Neural progenitor cell (in vitro differentiated cells): Measurements from ENCODE around the gene RNF114. TPM values are rescaled to one million over a fixed set of nuclear protein-coding genes. Genes with fewer than 3 reads are reported as not detected.
"Not testable (repeated sequence)": the region's sequence is repeated elsewhere in the genome, so short reads cannot be mapped to it uniquely, and the experiment has no call there.

Source experiments
- DNase-seq: peaks from one replicate; pipeline ENCODE4 v3.0.0-alpha.2; 2016; ENCODE audit warnings: low spot score
- H2AFZ ChIP-seq: fragments of 200-600 bp; sonication (generic); replicated peaks from 2 replicates; pipeline ENCODE4 v1.6.1; 2016; ENCODE audit warnings: antibody characterized with exemption
- H3F3A ChIP-seq: fragments of 200-600 bp; sonication (generic); 2 replicates; pipeline ENCODE4 v1.6.1; 2016; ENCODE audit warnings: antibody characterized with exemption, low read depth
- H3K27ac ChIP-seq: fragments of 200-600 bp; sonication (generic); 2 replicates; pipeline ENCODE4 v1.5.1; 2016; ENCODE audit warnings: mild to moderate bottlenecking
- H3K27me3 ChIP-seq: fragments of 200-600 bp; sonication (generic); 2 replicates; pipeline ENCODE4 v1.6.1; 2016; ENCODE audit warnings: mild to moderate bottlenecking, moderate library complexity
- H3K36me3 ChIP-seq: fragments of 200-600 bp; sonication (generic); 2 replicates; pipeline ENCODE4 v1.5.1; 2016
- H3K4me1 ChIP-seq: fragments of 200-600 bp; sonication (generic); 2 replicates; pipeline ENCODE4 v1.6.1; 2016; ENCODE audit warnings: mixed run types
- H3K4me2 ChIP-seq: fragments of 200-600 bp; sonication (generic); 2 replicates; pipeline ENCODE4 v1.6.1; 2016
- H3K4me3 ChIP-seq: fragments of 200-600 bp; sonication (generic); 2 replicates; pipeline ENCODE4 v1.5.1; 2016
- H3K79me2 ChIP-seq: fragments of 200-600 bp; sonication (generic); 2 replicates; pipeline ENCODE4 v1.6.1; 2016; ENCODE audit warnings: low read depth
- H3K9ac ChIP-seq: fragments of 200-600 bp; sonication (generic); 2 replicates; pipeline ENCODE4 v1.6.1; 2016
- H3K9me3 ChIP-seq: fragments of 200-600 bp; sonication (generic); 2 replicates; pipeline ENCODE4 v1.5.1; 2016; ENCODE audit warnings: low read depth
- H4K20me1 ChIP-seq: fragments of 200-600 bp; sonication (generic); 2 replicates; pipeline ENCODE4 v1.6.1; 2016; ENCODE audit warnings: low read depth
- H3K27ac Mint-ChIP-seq: 3 replicates; pipeline ENCODE4 v1.8.0; 2021; ENCODE audit warnings: mixed read lengths
- H3K27me3 Mint-ChIP-seq: 2 replicates; pipeline ENCODE4 v1.8.0; 2022; ENCODE audit warnings: low read depth, mild to moderate bottlenecking, inconsistent platforms, moderate library complexity, mixed read lengths; ENCODE audit not compliant: insufficient read depth
- H3K36me3 Mint-ChIP-seq: 3 replicates; pipeline ENCODE4 v1.8.0; 2021; ENCODE audit warnings: mixed read lengths
- H3K4me1 Mint-ChIP-seq: 3 replicates; pipeline ENCODE4 v1.8.0; 2021; ENCODE audit warnings: mixed read lengths
- H3K4me3 Mint-ChIP-seq: 3 replicates; pipeline ENCODE4 v1.8.0; 2021; ENCODE audit warnings: mild to moderate bottlenecking, moderate library complexity, mixed read lengths
- H3K9me3 Mint-ChIP-seq: 3 replicates; pipeline ENCODE4 v1.8.0; 2020; ENCODE audit warnings: mixed read lengths
- CTCF ChIP-seq: fragments of 200-600 bp; sonication (generic); IDR thresholded peaks from 2 replicates; pipeline ENCODE4 v1.5.1; 2017; ENCODE audit warnings: antibody characterized with exemption, mild to moderate bottlenecking
- EZH2 ChIP-seq: fragments of 200-600 bp; sonication (generic); IDR thresholded peaks from 2 replicates; pipeline ENCODE4 v1.6.1; 2017; ENCODE audit warnings: antibody characterized with exemption, mild to moderate bottlenecking, moderate library complexity
- EZH2phosphoT487 ChIP-seq: fragments of 200-600 bp; sonication (generic); IDR thresholded peaks from 2 replicates; pipeline ENCODE4 v1.6.1; 2017; ENCODE audit warnings: antibody characterized with exemption
- small RNA-seq: library from RNA; depleted of rRNA; stranded (forward); fragments of <200 nt; gene quantifications from one replicate; pipeline ENCODE3, GENCODE V24; 2015
- total RNA-seq: library from RNA; depleted of rRNA; stranded (reverse); fragments of >200 nt; gene quantifications from 2 replicates; pipeline ENCODE4 v1.2.3, GENCODE V29; 2015; ENCODE audit warnings: low replicate concordance

Gene RNF114
- total RNA-seq, 1 donor from 2014 or later, result 41.3 TPM

GRCh38 chr20:49999329-49999728, 63.1 kb downstream of the RNF114 start:
- Mint-ChIP-seq H3K4me3 (no peak overlapping the region), H3K4me1 (peaks cover 6% of the 10 kb centered on the region), H3K27me3 (peaks cover 4% of the 10 kb centered on the region), H3K9me3 (peaks cover 3% of the 10 kb centered on the region), H3K36me3 (no peaks in the 10 kb centered on the region), H3K27ac (no peak overlapping the region)
- H3K36me3 ChIP-seq, result no peaks in the 10 kb centered on the region
- H3K9me3 ChIP-seq, result no peaks in the 10 kb centered on the region
- H3K4me1 ChIP-seq, result no peaks in the 10 kb centered on the region
- DNase-seq, result no peak
- H3K4me2 ChIP-seq, result no peak overlapping the region
- H2AFZ ChIP-seq, result no peak overlapping the region
- no peaks in the 10 kb centered on the region for H3K27me3 ChIP-seq
- no peak for TF ChIP-seq EZH2phosphoT487
- no peak for TF ChIP-seq EZH2
- no peak for TF ChIP-seq CTCF
- no peaks in the 10 kb centered on the region for H3K79me2 ChIP-seq
- H3K9ac ChIP-seq, result no peak overlapping the region
- H3K27ac ChIP-seq, result no peak overlapping the region
- H3K4me3 ChIP-seq, result no peak overlapping the region
- no peaks in the 10 kb centered on the region for H4K20me1 ChIP-seq
- no peaks in the 10 kb centered on the region for H3F3A ChIP-seq

GRCh38 chr20:50000548-50001222, 64.5 kb downstream of the RNF114 start:
- not testable (repeated sequence) for H3K4me1 ChIP-seq, H3K36me3 Mint-ChIP-seq, H2AFZ ChIP-seq, H3K79me2 ChIP-seq, H3K4me3 Mint-ChIP-seq, H3K27ac Mint-ChIP-seq, H3K9me3 ChIP-seq, H3K9me3 Mint-ChIP-seq, H3F3A ChIP-seq, H3K27me3 ChIP-seq, H3K4me3 ChIP-seq, H3K27me3 Mint-ChIP-seq, H3K27ac ChIP-seq, DNase-seq, H3K4me1 Mint-ChIP-seq, H3K9ac ChIP-seq, H3K4me2 ChIP-seq, H3K36me3 ChIP-seq, H4K20me1 ChIP-seq

GRCh38 chr20:50001784-50002311, 65.7 kb downstream of the RNF114 start:
- Mint-ChIP-seq H3K9me3 (peaks cover 3% of the 10 kb centered on the region), H3K27ac (no peak overlapping the region), H3K4me3 (no peak overlapping the region), H3K36me3 (no peaks in the 10 kb centered on the region), H3K27me3 (peaks cover 4% of the 10 kb centered on the region), H3K4me1 (peaks cover 11% of the 10 kb centered on the region)
- no peak overlapping the region for H3K27ac ChIP-seq
- no peaks in the 10 kb centered on the region for H3K79me2 ChIP-seq
- no peaks in the 10 kb centered on the region for H3K36me3 ChIP-seq
- H3K27me3 ChIP-seq, result no peaks in the 10 kb centered on the region
- no peaks in the 10 kb centered on the region for H3K9me3 ChIP-seq
- no peak overlapping the region for H2AFZ ChIP-seq
- H3K4me1 ChIP-seq, result no peaks in the 10 kb centered on the region
- no peak overlapping the region for H3K9ac ChIP-seq
- no peaks in the 10 kb centered on the region for H3F3A ChIP-seq
- no peak for DNase-seq
- H4K20me1 ChIP-seq, result no peaks in the 10 kb centered on the region
- TF ChIP-seq CTCF (no peak), EZH2phosphoT487 (no peak), EZH2 (no peak)
- H3K4me3 ChIP-seq, result no peak overlapping the region
- no peak overlapping the region for H3K4me2 ChIP-seq

- Histone ChIP-seq H3K4me3 (no peak overlapping the region), H3K9ac (no peak overlapping the region), H3K27me3 (no peaks in the 10 kb centered on the region), H3K4me1 (no peaks in the 10 kb centered on the region), H3K9me3 (no peaks in the 10 kb centered on the region), H3K36me3 (no peaks in the 10 kb centered on the region), H3K79me2 (no peaks in the 10 kb centered on the region), H2AFZ (no peak overlapping the region), H3K27ac (no peak overlapping the region), H3F3A (peaks cover 5% of the 10 kb centered on the region), H4K20me1 (no peaks in the 10 kb centered on the region), H3K4me2 (no peak overlapping the region)
- H3K9me3 Mint-ChIP-seq, result peaks cover 3% of the 10 kb centered on the region
- no peak for DNase-seq
- peaks cover 16% of the 10 kb centered on the region for H3K4me1 Mint-ChIP-seq
- H3K4me3 Mint-ChIP-seq, result no peak overlapping the region
- no peak for TF ChIP-seq CTCF
- no peak for TF ChIP-seq EZH2phosphoT487
- no peak for TF ChIP-seq EZH2
- no peak overlapping the region for H3K27ac Mint-ChIP-seq
- peaks cover 4% of the 10 kb centered on the region for H3K27me3 Mint-ChIP-seq
- H3K36me3 Mint-ChIP-seq, result no peaks in the 10 kb centered on the region
Observed at GRCh38 chr20:50003253-50003656, 67.1 kb downstream of the RNF114 start.

Small RNA genes within 50 kb of the gene (small RNA-seq; reads per million reads assigned to genes)
- gene RF00017 (not detected), gene RF00019 (not detected), gene RNU6-147P (not detected)

Other genes with a start within 250 kb of the RNF114 start
- 45.4 and 60.1 TPM in 2 replicates for gene B4GALT5, start 222.5 kb upstream of the RNF114 start, total RNA-seq
- 4.1 and 6.3 TPM in 2 replicates for gene SLC9A8, start 123.6 kb upstream of the RNF114 start, total RNA-seq
- gene SPATA2, start 20.9 kb upstream of the RNF114 start, total RNA-seq, result 4.0 and 5.0 TPM in 2 replicates
- 1.1 and 4.0 TPM in 2 replicates for gene SNAI1, start 46.6 kb downstream of the RNF114 start, total RNA-seq
- 121 and 143 TPM in 2 replicates for gene UBE2V1, start 176.8 kb downstream of the RNF114 start, total RNA-seq
- 9.5 and 21.6 TPM in 2 replicates for gene PEDS1, start 217.3 kb downstream of the RNF114 start, total RNA-seq